ENCODE data around the gene NOC2L.

The NOC2L gene

DNA sequence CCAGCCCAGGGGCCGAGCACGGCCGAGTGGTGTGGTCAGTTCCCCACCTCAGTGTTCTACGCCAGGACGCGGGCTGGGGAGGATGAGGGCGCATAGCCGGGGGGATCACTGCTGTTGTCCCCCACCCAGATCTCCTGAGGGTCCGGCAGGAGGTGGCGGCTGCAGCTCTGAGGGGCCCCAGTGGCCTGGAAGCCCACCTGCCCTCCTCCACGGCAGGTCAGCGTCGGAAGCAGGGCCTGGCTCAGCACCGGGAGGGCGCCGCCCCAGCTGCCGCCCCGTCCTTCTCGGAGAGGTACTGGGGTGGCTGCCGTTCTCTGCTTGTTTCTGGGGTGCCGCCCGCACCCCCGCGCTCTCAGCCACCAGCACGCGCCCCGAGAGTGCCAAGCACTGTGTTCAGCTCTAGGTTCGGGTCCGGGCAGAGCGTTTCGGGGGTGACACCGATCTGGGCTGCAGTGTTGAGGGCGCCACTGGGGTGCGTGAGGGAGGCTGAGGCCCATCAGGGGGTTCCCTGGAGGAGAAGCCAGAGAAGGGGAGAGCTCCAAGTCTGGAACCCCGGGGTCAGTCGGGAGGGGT, 18.0 kb downstream of the NOC2L start:
- DNase-seq, result no peak

DNA sequence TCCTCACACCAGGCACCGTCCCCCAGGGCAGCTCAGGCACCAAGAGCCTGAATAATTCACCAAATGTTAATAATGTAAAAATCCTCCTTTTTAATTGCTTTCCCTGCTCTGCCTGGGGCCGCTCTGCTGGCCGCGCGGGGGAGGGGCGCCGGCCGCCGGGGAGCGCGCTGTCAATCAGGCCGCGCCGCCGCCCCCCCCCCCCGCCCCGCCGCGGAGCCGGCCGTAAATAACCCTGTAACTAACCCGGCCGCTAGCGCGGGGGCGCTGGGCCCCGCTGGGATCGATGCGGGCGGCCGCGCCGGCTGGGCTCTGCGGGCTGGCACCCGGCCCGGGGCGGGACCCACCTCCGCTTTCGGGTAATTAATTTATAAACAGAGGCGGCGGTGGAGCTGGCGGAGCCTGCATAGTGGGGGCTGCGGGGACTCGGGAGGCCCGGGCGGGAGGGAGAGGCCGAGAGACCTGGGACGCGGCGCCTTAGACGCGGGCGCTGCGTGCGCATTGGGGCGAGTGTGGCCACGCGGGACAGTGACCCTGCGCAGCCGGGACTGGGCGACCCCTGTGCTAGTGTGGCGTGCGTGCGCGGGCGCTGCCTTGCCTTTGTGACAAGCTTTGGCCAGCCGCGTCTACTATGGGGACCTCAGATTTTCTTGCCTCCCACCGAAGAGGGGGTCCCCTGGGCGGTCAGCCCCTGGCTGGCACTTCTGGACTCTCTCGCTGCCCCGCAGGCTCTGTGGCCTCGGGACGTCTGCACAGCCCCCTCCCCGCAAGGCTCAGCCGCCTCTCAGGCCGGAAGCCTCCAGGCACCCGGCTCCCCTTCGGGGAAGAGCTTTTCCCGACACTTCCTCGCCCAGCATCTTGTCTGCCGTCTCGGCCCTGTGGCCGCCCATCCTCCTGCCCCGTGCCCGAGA, 18.7 kb downstream of the NOC2L start:
- peak; percentile 71 for DNase-seq

DNA sequence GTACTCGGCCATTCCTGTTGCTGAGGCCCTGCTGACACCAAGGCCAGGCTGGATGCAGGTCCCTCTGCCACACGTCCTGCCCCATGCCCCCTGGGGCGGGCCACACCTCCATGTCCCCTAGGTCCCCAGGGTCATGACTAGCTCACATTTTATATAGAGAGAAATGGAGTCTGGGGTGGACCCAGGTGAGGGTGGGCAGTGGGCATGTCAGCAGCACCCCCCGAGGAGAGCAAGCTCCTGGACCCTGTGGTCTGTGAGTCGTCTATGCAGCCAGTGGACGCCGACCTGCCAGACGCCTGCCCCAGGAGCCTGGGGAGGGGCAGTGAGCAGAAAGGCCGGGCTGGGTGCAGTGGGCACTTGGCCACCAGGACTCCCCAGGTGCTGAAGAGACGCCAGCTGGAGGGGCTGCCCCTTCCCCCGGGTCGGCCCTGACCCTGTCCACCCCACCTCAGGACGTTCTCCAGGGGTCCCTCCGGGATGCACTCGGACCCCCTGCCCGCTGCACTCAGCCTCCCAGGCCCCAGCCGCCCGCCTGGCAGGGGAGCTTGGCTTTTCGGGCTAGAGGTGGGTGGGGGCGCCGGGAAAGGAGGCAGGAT, 19.4 kb downstream of the NOC2L start:
- peak; percentile 59 for DNase-seq

DNA sequence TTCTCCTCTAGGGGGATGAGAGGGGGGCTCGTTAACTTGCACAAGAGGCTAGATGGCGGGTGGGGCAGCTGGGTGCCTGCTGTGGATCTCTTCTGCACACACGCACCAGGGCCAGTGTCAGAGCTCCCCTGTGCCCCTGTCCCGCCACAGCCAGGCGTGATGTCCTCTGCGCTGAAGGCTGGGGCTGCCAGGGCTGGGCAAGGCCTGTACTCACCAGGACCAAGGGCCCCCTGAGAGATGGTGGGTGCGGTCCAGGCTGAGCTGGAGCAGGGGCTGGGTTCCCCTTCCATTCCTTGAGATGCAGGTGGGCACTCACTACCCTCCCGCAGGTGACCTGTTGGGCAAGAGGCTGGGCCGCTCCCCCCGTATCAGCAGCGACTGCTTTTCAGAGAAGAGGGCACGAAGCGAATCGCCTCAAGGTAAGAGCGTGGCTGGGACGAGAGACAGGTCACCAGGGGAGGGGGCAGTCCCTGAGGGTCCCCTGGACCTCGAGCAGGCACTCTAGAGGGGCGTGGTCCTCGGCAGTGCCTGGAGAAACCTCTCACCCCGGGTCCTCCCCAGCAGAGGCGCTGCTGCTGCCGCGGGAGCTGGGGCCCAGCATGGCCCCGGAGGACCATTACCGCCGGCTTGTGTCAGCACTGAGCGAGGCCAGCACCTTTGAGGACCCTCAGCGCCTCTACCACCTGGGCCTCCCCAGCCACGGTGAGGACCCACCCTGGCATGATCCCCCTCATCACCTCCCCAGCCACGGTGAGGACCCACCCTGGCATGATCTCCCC, 20.2 kb downstream of the NOC2L start:
- DNase-seq, result peak; percentile 59

DNA sequence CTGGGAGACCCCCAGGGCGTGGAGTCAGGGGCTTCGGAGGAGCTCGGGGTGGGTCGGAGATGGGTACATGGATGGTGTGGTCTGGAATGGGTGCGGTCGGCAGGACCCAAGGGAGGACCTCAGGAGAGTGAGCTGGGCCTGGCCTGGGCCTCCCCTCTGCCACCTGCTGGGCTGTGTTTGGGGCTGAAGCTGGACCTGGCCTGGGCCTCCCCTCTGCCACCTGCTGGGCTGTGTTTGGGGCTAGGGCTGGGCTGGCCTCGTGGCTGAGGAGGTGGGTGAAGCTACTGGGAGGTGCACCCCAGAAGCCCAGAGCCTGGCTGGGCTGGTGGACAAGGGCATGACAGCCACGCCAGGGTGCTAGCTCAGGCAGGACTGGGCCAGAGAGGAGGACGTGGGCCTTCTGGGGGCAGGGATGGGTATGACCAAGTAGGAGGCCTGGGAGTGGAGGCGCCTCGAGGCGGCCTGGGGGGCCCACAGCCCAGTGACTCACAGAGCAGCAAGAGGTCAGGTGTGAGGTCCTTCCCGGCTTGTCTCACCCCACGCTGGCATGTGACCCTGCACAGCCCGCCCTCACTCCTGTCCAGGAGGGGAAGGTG, 20.9 kb downstream of the NOC2L start:
- DNase-seq, result peak; percentile 74

DNA sequence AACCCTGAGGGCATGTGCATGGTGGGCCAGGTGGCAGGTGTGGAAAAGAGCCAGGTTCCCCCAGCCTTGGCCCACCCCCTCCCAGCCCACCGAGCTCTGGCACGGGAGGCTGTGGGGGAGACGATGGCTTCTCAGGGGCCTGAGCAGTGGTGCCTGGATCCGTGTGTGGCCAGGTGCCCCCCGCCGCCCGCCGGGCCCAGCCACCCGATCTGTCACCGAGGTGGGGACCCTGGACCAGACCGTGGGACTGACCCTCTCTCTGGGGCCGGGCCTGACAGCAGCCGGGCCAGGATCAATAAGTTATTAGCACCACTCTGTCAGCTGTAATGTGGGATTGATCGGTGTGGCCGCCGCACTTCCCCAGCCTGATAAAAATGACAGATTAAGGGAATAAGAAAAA, 21.5 kb downstream of the NOC2L start:
- DNase-seq, result no peak

DNA sequence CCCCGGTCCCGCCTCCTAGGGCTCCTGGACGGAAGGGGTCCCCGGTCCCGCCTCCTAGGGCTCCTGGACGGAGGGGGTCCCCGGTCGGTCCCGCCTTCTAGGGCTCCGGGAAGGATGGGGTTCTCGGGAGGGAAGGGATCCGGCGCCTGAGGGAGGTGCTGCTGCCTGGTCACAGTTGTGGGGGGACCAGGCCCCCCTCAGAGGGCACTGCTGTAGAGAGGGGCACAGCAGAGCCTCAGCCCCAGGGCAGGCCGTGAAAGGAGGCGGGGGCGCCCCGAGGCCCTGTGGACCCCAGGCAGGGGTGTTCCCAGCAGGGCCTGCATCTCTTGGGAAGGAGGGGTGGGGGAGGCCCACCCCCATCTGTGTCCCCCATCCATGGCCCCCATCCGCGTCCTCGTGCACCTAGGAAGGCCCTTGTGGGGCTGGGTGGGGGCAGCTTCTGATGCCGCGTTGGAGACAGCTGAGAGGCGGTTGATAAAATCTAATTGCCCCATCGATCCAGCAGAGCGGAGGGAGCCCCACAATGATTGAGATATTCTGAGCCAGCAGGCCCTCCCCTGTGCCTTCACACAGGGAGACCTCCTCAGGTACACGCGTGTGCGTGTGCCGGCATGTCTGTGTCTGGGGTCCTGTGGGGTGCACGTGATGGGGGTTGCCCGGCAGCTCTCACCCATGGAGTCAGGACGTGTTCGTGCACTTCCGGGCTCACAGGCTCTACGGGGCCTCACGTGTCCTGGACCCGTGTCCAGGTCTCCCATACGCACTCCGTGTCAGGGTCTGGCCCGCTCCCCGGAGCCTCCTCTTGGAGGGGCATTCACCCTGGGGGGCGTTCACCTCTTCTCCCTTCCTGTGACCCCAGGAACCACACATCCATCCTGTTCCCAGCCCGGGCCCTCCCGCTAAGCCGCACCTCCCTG, 22.4 kb downstream of the NOC2L start:
- no peak for DNase-seq

DNA sequence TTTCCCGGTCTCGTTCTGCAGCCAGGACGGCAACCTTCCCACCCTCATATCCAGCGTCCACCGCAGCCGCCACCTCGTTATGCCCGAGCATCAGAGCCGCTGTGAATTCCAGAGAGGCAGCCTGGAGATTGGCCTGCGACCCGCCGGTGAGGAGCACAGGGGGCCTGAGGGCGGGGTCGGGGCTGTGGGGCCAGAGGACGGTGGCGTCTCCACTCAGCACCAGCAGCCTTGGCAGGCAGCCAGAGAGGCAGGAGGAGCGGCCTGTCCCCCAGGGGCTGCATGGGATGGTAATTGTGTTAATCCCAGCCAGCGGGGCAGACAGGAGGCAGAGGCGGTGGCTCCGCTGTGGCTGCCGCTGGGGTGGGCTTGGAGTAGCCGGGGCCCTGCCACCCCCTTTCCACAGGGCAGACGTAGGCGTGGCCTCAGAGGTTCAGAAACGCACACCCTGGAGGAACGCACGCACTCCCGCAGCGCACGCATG, 23.3 kb downstream of the NOC2L start:
- DNase-seq, result peak; percentile 52

DNA sequence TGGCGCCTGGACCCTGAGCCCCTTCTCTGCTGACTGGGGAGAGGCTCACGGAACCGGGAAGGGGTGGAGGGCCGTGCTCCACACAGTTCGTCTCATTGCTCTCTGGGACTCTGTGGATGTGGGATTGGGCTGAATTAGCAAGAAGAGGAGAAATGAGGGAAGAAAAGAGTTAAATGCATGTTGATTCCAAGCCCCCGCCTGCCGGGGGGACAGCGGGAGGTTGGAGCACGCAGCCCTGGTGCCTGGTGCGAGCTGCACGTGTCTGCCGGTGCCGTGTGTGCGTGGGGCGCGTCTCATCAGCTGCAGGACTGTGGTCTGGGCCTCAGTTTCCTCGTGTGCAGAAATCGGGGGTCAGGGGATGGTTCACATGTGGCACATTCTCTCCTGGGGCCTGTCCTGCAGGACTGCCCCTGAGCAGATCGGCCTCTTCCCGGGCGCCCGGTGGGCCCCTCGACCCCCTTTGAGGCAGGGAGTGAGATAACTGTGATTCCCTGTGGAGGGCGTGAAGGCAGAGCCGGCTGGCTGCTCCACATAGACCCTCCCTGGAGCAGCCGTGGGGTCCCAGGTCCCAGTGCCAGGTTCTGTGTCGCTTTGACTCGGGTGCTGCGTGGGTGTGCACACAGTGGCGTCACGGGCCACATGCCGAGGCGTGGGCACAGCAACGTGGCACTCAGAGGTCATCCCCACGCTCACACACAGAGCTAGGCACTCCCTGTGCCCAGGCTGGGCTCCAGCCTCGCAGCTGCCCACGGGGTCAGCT, 23.9 kb downstream of the NOC2L start:
- no peak for DNase-seq

DNA sequence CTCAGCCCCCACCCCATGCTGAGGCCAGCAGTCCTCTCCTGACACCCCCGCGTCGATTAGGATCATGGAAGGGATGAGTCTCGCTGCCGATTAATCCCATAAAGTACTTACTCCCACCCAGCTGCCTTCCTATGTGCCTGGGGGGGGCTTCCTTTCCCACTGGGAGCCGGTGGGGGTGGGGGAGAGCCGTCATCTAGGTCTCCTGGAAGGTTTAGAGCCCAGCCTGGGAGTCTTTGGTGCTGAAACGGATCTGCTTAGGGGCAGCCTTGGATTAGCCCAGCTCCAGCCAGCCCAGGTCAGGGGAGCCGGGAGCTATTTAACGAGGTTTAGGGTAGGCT, 25.5 kb downstream of the NOC2L start:
- DNase-seq, result no peak

DNA sequence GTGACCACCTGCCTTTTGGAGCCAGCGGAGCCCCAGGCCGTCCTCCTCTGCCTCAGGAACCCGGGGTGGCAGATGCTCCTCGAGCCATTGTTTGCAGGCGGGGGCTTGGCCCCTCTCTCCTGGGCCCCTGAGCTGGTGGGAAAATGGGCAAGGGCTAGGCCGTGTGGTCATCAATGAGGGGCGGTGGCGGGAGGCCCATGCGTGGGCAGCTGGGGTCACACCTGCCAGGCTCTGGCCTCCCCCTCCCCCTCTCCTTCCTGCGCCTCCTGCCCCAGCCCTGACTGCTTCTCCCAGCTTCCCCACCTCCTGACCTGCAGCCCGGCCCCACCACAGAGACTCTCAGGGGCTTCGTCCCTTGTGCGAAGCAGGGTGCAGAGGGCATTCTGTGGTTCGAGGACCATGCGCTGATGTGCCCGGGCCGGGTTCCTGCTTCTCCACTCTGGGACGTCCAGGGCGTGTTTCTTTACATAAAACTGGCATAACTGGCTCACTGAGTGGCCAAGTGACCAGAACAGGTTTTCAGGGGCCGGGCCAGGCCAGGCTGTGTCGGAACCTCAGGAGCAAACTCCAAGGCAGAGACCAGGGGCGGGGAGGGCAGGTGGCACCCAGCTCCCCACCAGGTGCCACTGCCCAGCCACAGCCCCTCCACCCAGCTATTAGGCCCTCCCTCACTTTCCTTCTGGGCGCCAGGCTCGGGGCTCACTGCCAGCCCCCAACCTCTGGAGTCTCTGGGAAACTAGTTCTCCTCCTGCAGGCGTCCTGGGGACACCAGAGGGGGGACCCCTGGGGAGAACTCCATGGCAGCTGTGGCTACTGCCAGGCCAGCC, 26.1 kb downstream of the NOC2L start:
- peak; percentile 73 for DNase-seq

DNA sequence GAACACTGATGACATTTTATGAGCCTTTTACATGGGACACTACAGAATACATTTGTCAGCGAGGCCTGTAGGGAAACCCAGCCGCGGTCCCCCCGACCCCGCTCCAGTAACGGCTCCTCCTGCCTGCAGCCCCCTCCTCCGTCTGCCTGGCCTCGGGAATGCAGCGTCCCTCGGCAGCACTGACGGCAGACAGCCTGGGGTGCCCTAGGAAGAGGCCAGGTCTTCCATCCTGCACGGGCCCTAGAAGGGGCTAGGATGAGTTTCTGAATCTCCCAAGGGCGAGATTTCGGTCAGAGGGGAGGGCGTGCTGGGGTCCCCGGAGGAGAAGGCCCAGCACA, 26.9 kb downstream of the NOC2L start:
- no peak for DNase-seq

DNA sequence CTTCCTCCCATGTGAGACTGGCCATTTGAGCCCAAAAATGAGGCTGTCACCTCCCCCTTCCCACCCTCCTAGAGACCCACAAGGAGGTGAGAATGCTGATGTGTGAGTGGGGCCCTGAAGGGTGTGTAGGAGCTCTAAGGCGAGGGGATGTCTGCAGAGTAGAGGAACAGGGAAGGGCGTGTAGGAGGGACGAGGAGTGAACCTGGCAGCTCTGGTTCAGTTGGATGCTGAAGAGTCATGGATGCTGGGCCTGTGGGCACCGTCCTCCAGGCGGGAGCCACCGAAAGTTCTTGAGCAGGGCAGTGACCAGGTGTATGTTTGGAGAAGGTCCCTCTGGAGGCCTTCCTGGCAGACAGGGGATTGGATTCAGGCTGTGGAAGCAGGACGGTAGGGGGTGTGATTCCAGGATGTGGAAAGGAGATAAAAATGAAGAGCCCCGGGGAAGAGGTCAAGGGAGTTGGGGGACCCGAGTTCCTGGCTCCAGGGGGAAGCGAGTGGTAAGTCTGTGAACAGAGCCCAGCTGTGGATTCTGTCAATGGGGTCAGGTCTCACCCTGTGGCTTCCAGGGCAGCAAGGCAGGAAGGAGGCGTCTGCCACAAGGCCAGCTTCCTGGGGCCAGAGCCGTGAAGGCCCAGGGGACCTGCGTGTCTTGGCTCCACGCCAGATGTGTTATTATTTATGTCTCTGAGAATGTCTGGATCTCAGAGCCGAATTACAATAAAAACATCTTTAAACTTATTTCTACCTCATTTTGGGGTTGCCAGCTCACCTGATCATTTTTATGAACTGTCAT, 27.5 kb downstream of the NOC2L start:
- DNase-seq, result no peak

DNA sequence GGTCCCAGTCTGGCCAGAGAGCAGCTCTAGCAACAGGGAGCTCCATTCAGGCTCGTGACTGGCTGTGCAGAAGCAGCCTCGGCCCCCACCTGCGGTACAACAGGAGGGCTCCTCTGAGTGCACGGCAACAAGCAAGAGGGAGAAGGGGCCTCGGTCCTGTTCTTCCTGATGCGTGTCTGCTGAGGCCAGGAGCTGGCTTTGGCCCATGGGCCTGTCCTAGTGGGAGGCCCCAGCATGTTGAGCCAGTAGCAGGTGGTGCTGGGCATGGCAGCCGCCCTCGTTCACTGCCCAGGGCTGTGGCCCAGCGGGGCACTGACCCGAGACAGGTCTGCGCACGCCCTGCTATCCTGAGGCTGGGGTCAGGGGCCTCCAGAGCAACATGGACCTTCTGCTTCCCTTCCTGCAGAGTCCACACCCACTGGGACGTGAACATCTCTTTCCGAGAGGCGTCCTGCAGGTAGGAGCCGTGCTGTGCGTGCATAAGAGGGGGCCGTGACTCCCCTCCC, 28.4 kb downstream of the NOC2L start:
- no peak for DNase-seq

DNA sequence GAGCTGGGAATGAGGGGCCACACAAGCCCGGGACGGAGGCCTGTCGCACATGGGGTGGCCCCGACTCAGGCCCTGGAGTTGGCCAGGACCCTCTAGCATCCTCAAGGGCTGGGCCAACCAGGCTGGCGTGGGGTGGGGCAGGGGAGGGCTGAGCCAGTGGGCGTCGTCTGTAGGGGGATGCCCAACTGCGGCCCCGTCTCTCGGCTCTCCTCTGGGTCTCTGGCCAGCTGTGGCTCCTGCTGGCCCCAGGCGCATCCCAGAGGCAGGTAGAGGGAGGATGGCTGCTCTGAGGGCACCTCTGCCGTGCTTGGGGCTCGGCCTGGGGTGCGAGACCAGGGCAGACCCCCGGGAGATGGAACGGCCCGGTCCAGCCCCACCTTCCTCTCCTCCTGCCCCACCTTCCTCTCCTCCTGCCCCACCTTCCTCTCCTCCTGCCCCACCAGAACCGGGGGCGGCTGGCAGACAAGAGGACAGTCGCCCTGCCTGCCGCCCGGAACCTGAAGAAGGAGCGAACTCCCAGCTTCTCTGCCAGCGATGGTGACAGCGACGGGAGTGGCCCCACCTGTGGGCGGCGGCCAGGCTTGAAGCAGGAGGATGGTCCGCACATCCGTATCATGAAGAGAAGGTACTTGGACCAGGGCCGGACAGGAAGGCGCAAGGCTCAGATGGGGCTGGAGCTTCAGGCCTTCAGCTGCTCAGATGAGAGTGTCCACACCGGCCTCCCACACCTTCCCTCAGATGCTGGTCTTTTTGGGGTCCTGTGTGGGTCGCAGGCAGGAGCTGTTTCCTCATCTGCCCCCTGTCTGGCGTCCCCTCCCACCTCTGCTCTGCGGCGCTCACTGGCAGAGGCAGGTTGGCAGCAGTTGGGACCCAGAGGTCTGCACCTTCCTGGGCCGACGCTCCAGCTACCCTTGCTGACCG, 29.1 kb downstream of the NOC2L start:
- no peak for DNase-seq

DNA sequence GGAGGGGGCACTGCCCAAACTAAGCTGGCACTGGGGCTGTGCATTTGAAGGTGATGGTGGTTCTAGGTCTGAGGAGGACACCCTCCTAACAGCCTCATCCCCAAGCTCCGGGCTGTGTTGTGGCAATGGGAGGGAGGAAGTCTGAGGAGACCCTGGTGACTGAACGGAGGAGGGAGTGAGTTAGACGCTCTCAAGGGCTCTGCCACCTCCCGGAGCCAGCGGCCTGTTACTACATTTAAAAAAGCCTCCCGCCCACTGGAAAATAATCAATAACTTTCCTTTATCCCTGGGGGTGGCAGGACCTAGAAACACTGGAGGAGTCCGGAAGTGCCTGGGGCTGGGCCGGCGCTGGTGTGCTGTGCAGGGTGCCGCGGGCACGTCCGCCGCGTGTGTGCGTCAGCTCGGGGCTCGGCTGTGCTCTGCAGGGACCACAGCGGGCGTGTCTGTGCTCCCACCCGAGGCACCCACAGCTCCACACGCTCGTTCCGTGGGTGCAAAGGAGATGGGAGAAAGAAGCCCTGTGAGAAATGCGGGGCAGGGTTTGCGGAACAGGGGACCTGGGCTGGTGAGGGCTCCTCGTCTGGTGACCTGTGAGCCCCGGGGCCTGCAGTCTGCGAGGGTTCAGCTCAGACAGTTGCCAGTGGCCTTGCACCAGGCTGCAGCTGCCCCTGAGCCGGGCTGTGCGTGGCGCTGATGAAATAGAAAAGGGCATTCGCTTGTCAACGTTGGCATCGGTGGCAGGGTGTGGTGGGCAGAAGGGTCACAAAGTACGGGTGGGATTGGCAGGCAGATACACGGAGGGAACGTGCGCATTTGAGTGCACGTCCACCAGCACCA, 30.0 kb downstream of the NOC2L start:
- peak; percentile 61 for DNase-seq

DNA sequence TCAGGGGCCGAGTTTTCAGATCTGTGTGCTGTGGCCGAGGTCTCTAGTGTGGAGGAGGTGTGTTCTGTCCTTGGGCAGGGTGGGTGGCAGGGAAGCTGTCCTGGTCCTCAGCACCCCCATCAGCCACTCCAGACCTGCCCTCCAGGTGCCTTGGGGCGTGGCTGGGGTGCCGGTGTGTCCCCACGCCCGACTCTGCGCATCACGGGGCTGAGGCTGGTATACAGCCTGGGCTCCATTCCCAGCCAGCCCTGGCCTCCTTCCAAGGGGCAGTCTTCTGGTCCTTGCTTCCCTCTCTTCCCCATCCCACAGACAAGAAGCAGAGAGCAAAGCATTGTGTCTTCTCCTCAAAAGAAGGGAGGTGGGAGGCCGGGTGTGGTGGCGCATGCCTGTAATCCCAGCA, 31.3 kb downstream of the NOC2L start:
- DNase-seq, result no peak

All from DMS53 (cell line).